Pancreas (tissue), 10 donors: ENCODE results near the gene SLC38A6. TPM values are rescaled to one million over a fixed set of nuclear protein-coding genes. Genes with fewer than 3 reads are reported as not detected.

Experiments used
- ATAC-seq, 4 donors: fragments of 200-7000 bp; cut with Tn5 transposase; one replicate each; pipeline versions ENCODE4 v1.8.0 to v1.9.1; 2020; ENCODE audit warnings: mild to moderate bottlenecking in 4 of 4, moderate library complexity in 4 of 4
- DNase-seq, 6 donors: peaks; one replicate each; pipeline ENCODE4 v3.0.0-alpha.2; 2020
- FAIRE-seq: peaks from 2 replicates; lab custom pipeline; 2012; peaks lifted over from hg19 to GRCh38; lab: Jason Lieb, UNC
- H3K27ac ChIP-seq, 4 donors: fragments of 200-600 bp; sonication (generic); 1 replicate in 3 of 4; 2 replicates in 1 of 4; pipeline versions ENCODE4 v1.5.0 to v1.8.0; 2020
- H3K27me3 ChIP-seq, 4 donors: fragments of 200-600 bp; one replicate each; pipeline ENCODE4 v1.8.0; 2021
- H3K36me3 ChIP-seq, 3 donors: fragments of 200-600 bp; sonication (generic) in 1 of 3; one replicate each; pipeline versions ENCODE4 v1.5.0 to v1.8.0; 2020 to 2021
- H3K4me1 ChIP-seq, 3 donors: fragments of 200-600 bp; one replicate each; pipeline ENCODE4 v1.8.0; 2021
- H3K4me3 ChIP-seq, 4 donors: fragments of 200-600 bp; sonication (generic) in 2 of 4; one replicate each; pipeline versions ENCODE4 v1.5.0 to v1.8.0; 2020 to 2021
- H3K9me3 ChIP-seq, 4 donors: fragments of 200-600 bp; one replicate each; pipeline ENCODE4 v1.8.0; 2021
- WGBS, 2 donors: extraction: QIAGEN DNeasy Blood & Tissue Kit; methylation state at CpG; one replicate each; pipeline ENCODE4 v1.1.7; 2013; 5-methylcytosine and 5-hydroxymethylcytosine counted together
- intact Hi-C, 3 donors: fragments of 100-400 bp; cut with DNase I; formaldehyde crosslinking; loops; one replicate each; pipeline versions ENCODE4 v1.11.1 to v1.14.2; 2022
- polyA plus RNA-seq, 2 donors: library from polyadenylated mRNA; stranded (reverse); fragments of 200-250 nt; gene quantifications; one replicate each; pipeline ENCODE4 v1.2.3, GENCODE V29; 2013
- total RNA-seq, 6 donors: library from RNA; stranded (reverse); fragmentation: NEBNext Ultra II Directional in 4 of 6; extraction: Animal tissue kit (Norgen Biotek cat#: 25700) in 4 of 6; gene quantifications; one replicate each; pipeline versions ENCODE4 v1.2.1 to v1.2.4, GENCODE V29; 2021 to 2023
- TF ChIP-seq, protein P1 (sequence below), 4 donors: fragments of 200-600 bp; sonication (generic) in 3 of 4; IDR thresholded peaks; one replicate each; pipeline versions ENCODE4 v1.5.0 to v1.8.0; 2021; ENCODE audit warnings: antibody characterized with exemption in 4 of 4
- donor health status: healthy with polysubstance abuse.
- donor health status: DM: no; HTN: no; CAD: no; lungs with moderate emphysema.
- donor health status: DM: no; HTN: no; CAD: no.
- donor health status: control.
- donor health status: control.
- donor health status: Bipolar disorder and iron deficiency.
- donor health status: DM: yes; HTN: yes; CAD: no.
- donor health status: DM: no; HTN: no; CAD: no.
- donor health status: DM: no; HTN: no; CAD: no.
- donor health status: DM: yes; HTN: yes; CAD: no.

The SLC38A6 gene
- total and polyA plus RNA-seq, 8 donors, result 2.2 to 8.6 (median 4.7) TPM

DNA sequence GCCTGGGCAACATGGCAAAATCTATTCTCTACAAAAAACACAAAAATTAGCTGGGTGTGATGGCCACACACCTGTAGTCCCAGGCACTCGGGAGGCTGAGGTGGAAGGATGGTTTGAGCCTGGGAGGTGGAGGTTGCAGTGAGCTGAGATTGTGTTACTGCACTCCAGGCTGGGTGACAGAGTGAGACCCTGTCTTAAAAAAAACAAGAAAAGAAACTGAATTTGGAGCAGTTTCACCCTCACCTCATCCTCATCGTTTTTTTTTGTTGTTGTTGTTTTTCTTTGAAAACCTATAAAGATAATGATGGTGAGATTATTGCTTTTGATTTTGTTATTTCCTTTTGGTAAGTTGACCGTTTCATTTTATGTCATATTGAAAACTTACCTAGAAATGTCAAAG is 60.7 kb downstream of the SLC38A6 start:
- TF ChIP-seq, protein P1, sequence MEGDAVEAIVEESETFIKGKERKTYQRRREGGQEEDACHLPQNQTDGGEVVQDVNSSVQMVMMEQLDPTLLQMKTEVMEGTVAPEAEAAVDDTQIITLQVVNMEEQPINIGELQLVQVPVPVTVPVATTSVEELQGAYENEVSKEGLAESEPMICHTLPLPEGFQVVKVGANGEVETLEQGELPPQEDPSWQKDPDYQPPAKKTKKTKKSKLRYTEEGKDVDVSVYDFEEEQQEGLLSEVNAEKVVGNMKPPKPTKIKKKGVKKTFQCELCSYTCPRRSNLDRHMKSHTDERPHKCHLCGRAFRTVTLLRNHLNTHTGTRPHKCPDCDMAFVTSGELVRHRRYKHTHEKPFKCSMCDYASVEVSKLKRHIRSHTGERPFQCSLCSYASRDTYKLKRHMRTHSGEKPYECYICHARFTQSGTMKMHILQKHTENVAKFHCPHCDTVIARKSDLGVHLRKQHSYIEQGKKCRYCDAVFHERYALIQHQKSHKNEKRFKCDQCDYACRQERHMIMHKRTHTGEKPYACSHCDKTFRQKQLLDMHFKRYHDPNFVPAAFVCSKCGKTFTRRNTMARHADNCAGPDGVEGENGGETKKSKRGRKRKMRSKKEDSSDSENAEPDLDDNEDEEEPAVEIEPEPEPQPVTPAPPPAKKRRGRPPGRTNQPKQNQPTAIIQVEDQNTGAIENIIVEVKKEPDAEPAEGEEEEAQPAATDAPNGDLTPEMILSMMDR (IDR thresholded peaks at IDR 0.05), result no peak
- Histone ChIP-seq H3K36me3 (no peaks in the 10 kb centered on the region), H3K27ac (no peak overlapping the region), H3K9me3 (no peaks in the 10 kb centered on the region), H3K4me3 (no peak overlapping the region), H3K27me3 (no peaks in the 10 kb centered on the region), H3K4me1 (no peaks in the 10 kb centered on the region)
- intact Hi-C loops, result no loop called here
- DNase-seq, result no peak
- ATAC-seq, result no peak
- no peak for FAIRE-seq
- 67 to 77% methylated on average over 3 of the region's 3 CpGs for WGBS, 2 donors

DNA sequence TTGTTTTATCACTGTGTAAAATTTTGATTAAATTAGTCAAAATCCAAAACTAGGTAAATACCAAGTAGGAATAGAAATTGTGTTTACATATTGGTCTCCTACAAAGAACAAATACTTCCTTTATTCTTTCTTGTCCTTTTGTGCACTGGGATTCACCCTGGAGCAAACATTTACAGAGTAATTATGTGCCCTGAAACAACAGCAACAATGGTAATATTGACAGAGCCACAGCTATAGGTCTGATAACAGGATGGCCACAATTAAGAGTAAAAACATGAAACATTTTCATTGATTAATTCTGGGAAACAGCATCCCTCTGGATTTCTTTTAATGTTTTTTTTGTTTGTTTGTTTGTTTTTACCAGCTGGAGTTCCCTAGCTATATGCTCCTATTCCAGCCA is 61.2 kb downstream of the SLC38A6 start:
- no peaks in the 10 kb centered on the region for H3K9me3 ChIP-seq
- no peak overlapping the region for H3K4me3 ChIP-seq
- TF ChIP-seq, protein P1 (IDR thresholded peaks at IDR 0.05), result no peak
- no peaks in the 10 kb centered on the region for H3K36me3 ChIP-seq
- no peaks in the 10 kb centered on the region for H3K27me3 ChIP-seq
- H3K27ac ChIP-seq, result no peak overlapping the region
- FAIRE-seq (no peak), DNase-seq (no peak), ATAC-seq (no peak)
- intact Hi-C loops, result no loop called here
- no peaks in the 10 kb centered on the region for H3K4me1 ChIP-seq

DNA sequence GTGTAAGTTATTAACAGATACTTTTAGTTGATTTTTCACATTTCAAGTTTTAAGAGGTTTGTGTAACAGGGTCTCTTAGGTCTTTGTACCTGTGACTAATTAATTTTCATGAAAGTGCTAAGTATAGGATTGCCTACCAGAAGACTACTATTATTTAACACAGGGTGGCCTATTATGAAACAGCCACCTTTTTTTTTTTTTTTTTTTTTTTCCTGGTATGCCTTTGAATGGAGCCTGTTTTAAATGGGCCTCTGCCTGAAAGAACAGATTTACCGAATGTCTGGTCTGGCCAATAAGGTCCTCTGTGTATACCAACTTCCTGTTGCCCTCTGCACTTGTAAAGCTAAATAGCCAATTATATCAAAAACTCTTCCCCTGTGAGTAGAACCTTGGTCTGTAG is 62.5 kb downstream of the SLC38A6 start:
- Histone ChIP-seq H3K4me1 (no peaks in the 10 kb centered on the region), H3K9me3 (no peaks in the 10 kb centered on the region), H3K27me3 (no peaks in the 10 kb centered on the region), H3K27ac (no peak overlapping the region), H3K4me3 (no peak overlapping the region), H3K36me3 (no peaks in the 10 kb centered on the region)
- ATAC-seq (no peak), FAIRE-seq (no peak), DNase-seq (no peak)
- TF ChIP-seq, protein P1 (IDR thresholded peaks at IDR 0.05), result no peak
- intact Hi-C loops, result no loop called here
- 83 to 89% methylated on average over 1 of the region's 1 CpG for WGBS, 2 donors

DNA sequence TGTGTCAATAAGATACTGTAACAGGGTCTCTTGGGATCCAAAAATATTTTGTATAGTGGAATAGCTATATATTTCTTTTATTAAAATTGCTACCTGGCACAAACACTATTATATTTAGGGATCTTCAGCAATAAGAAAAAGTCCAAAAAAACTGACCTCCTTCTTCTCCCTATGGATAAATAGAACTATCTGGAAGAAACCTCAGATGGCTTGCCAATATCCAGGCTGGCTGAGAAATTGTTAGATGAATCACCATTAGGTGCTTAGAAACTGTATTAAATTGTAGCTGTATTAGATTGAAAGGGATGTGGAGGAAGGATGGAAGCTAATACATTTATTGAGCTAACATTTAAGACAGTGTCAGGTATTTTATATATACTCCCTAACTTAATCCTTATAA is 66.0 kb downstream of the SLC38A6 start:
- Histone ChIP-seq H3K4me3 (no peak overlapping the region), H3K27me3 (no peaks in the 10 kb centered on the region), H3K9me3 (no peaks in the 10 kb centered on the region), H3K36me3 (no peaks in the 10 kb centered on the region), H3K4me1 (peaks cover 0 to 3% (median 0%) of the 10 kb centered on the region in 3 donors), H3K27ac (no peak overlapping the region)
- intact Hi-C loops, result no loop called here
- no peak for DNase-seq
- ATAC-seq, result no peak
- TF ChIP-seq, protein P1 (IDR thresholded peaks at IDR 0.05), result no peak
- no peak for FAIRE-seq

DNA sequence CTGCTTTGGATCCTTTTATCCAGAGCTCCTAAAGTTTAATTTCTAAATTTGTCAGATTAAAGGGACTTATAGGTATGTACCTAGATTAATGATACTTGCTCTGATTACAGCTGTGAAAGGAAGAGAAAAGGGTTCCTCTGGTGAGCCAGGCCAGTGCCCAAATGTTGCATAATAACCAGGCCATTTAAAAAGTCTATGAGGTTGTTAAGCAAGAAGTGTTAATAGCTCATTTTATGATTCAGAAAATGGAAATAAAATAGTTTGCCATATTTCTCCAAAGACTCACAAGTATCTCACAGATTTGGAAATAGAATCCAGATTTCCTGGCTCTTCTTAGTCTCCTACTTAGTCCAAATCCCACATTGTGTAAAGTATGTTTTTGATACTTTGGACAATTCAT is 67.6 kb downstream of the SLC38A6 start:
- FAIRE-seq (no peak), ATAC-seq (no peak), DNase-seq (no peak)
- Histone ChIP-seq H3K9me3 (no peaks in the 10 kb centered on the region), H3K4me1 (peaks cover 0 to 3% (median 0%) of the 10 kb centered on the region in 3 donors), H3K27me3 (no peaks in the 10 kb centered on the region), H3K4me3 (no peak overlapping the region), H3K27ac (no peak overlapping the region), H3K36me3 (no peaks in the 10 kb centered on the region)
- TF ChIP-seq, protein P1 (IDR thresholded peaks at IDR 0.05), result no peak
- intact Hi-C loops, result no loop called here
